Prostate gland (tissue), 2 donors: ENCODE data around the gene GPSM1. TPM values are rescaled to one million over a fixed set of nuclear protein-coding genes. Genes with fewer than 3 reads are reported as not detected.

Experiments
- DNase-seq: peaks from one replicate; pipeline ENCODE4 v3.0.0-alpha.2; 2019; ENCODE audit warnings: low spot score
- H3K27ac ChIP-seq, 2 donors: fragments of 200-600 bp; sonication (generic); 2 replicates each; pipeline ENCODE4 v1.5.1; 2017 to 2019
- H3K27me3 ChIP-seq: fragments of 200-600 bp; sonication (generic); replicated peaks from 2 replicates; pipeline ENCODE4 v1.5.1; 2019; ENCODE audit not compliant: insufficient read depth
- H3K36me3 ChIP-seq, 2 donors: fragments of 200-600 bp; sonication (generic); 1 replicate in 1 of 2; 2 replicates in 1 of 2; pipeline versions ENCODE4 v1.5.1 to v1.8.1; 2017 to 2019
- H3K4me1 ChIP-seq: fragments of 200-600 bp; sonication (generic); replicated peaks from 2 replicates; pipeline ENCODE4 v1.5.1; 2019
- H3K4me3 ChIP-seq, 2 donors: fragments of 200-600 bp; sonication (generic); 2 replicates each; pipeline ENCODE4 v1.5.1; 2017 to 2019
- H3K9me3 ChIP-seq: fragments of 200-600 bp; sonication (generic); 2 replicates; pipeline ENCODE4 v1.5.1; 2017
- CTCF ChIP-seq, 4 experiments: fragments of 200-600 bp in 2 of 4; fragments of 450-650 bp in 2 of 4; sonication (generic) in 2 of 4; IDR thresholded peaks; 1 replicate in 3 of 4; 2 replicates in 1 of 4; pipeline ENCODE4 v1.5.1; 2016 to 2019; ENCODE audit warnings: antibody characterized with exemption in 4 of 4, mild to moderate bottlenecking in 2 of 4, moderate library complexity in 2 of 4
- POLR2A ChIP-seq: fragments of 450-650 bp; IDR thresholded peaks from one replicate; pipeline ENCODE4 v1.6.1; 2016; ENCODE audit warnings: antibody characterized with exemption, mild to moderate bottlenecking
- POLR2AphosphoS5 ChIP-seq: sonication (generic); formaldehyde crosslinking; IDR thresholded peaks from one replicate; pipeline ENCODE4 v1.6.1; 2017; ENCODE audit warnings: antibody characterized with exemption
- WGBS: methylation state at CpG from one replicate; pipeline ENCODE4 v1.1.5; 2018; 5-methylcytosine and 5-hydroxymethylcytosine counted together
- intact Hi-C: fragments of 100-400 bp; cut with DNase I; formaldehyde crosslinking; loops from one replicate; pipeline ENCODE4 v1.14.2; 2022
- total RNA-seq, 2 donors: library from RNA; depleted of rRNA; stranded (reverse); fragments of >200 nt; gene quantifications; one replicate each; pipeline ENCODE4 v1.1.0, GENCODE V29; 2016

The GPSM1 gene
- total RNA-seq, 2 donors from 2014 or later = 11.3 to 89.2 TPM

GRCh38 chr9:136283291-136284235 is 43.8 kb upstream of the GPSM1 start:
- intact Hi-C loops = loop anchor here (5.0 kb wide), 1 partner anchor 146 kb away; no protein-coding TSS in a partner anchor

GRCh38 chr9:136284311-136284710 is 43.0 kb upstream of the GPSM1 start:
- Histone ChIP-seq H3K9me3 (no peaks in the 10 kb centered on the region), H3K4me1 (no peaks in the 10 kb centered on the region), H3K4me3 (no peak overlapping the region), H3K27ac (no peak overlapping the region), H3K36me3 (no peaks in the 10 kb centered on the region), H3K27me3 (peaks cover 2% of the 10 kb centered on the region)
- no peak for DNase-seq
- no peak for TF ChIP-seq POLR2A
- TF ChIP-seq CTCF (IDR thresholded peaks at IDR 0.05) = no peak
- no peak for TF ChIP-seq POLR2AphosphoS5
- intact Hi-C loops = loop anchor here (5.0 kb wide), 1 partner anchor 147 kb away; no protein-coding TSS in a partner anchor
- WGBS = 80% methylated on average over 14 of the region's 22 CpGs

More at GRCh38 chr9:136283291-136284235, 43.8 kb upstream of the GPSM1 start:
- TF ChIP-seq POLR2AphosphoS5 (peak; percentile 14), POLR2A (no peak), CTCF (IDR thresholded peaks at IDR 0.05) (peak; percentile 55 to 86 (median 70))
- peak; percentile 67 for DNase-seq
- no peak overlapping the region for H3K27ac ChIP-seq
- no peaks in the 10 kb centered on the region for H3K4me1 ChIP-seq
- H3K36me3 ChIP-seq = no peaks in the 10 kb centered on the region
- H3K27me3 ChIP-seq = peaks cover 2% of the 10 kb centered on the region
- WGBS = 20% methylated on average over 28 of the region's 32 CpGs
- H3K4me3 ChIP-seq = no peak overlapping the region
- H3K9me3 ChIP-seq = no peaks in the 10 kb centered on the region

GRCh38 chr9:136284951-136285350 is 42.4 kb upstream of the GPSM1 start:
- H3K9me3 ChIP-seq = no peaks in the 10 kb centered on the region
- no peaks in the 10 kb centered on the region for H3K27me3 ChIP-seq
- intact Hi-C loops = loop anchor here (5.0 kb wide), 1 partner anchor 148 kb away; no protein-coding TSS in a partner anchor
- 93% methylated on average over 11 of the region's 19 CpGs for WGBS
- no peak overlapping the region for H3K4me3 ChIP-seq
- no peak overlapping the region for H3K27ac ChIP-seq
- H3K36me3 ChIP-seq = no peaks in the 10 kb centered on the region
- DNase-seq = no peak
- H3K4me1 ChIP-seq = no peaks in the 10 kb centered on the region
- TF ChIP-seq POLR2A (no peak), POLR2AphosphoS5 (no peak), CTCF (IDR thresholded peaks at IDR 0.05) (no peak)

GRCh38 chr9:136285501-136286358 is 41.6 kb upstream of the GPSM1 start:
- no peaks in the 10 kb centered on the region for H3K36me3 ChIP-seq
- TF ChIP-seq CTCF (IDR thresholded peaks at IDR 0.05) (no peak), POLR2A (no peak), POLR2AphosphoS5 (no peak)
- H3K4me1 ChIP-seq = no peaks in the 10 kb centered on the region
- WGBS = 85% methylated on average over 15 of the region's 28 CpGs
- intact Hi-C loops = no loop called here
- DNase-seq = no peak
- H3K27ac ChIP-seq = no peak overlapping the region
- H3K9me3 ChIP-seq = no peaks in the 10 kb centered on the region
- no peak overlapping the region for H3K4me3 ChIP-seq
- H3K27me3 ChIP-seq = no peaks in the 10 kb centered on the region
